ENCODE data around the gene NAT9. TPM values are rescaled to one million over a fixed set of nuclear protein-coding genes. Genes with fewer than 3 reads are reported as not detected.

The NAT9 gene, protein sequence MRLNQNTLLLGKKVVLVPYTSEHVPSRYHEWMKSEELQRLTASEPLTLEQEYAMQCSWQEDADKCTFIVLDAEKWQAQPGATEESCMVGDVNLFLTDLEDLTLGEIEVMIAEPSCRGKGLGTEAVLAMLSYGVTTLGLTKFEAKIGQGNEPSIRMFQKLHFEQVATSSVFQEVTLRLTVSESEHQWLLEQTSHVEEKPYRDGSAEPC
- 71.2 and 88.7 TPM in 2 replicates for polyA plus RNA-seq (2014; cell fraction: cytosol; rRNA removed)
- polyA plus RNA-seq (2014; cell fraction: nucleus; rRNA removed): 564 and 609 TPM in 2 replicates

DNA sequence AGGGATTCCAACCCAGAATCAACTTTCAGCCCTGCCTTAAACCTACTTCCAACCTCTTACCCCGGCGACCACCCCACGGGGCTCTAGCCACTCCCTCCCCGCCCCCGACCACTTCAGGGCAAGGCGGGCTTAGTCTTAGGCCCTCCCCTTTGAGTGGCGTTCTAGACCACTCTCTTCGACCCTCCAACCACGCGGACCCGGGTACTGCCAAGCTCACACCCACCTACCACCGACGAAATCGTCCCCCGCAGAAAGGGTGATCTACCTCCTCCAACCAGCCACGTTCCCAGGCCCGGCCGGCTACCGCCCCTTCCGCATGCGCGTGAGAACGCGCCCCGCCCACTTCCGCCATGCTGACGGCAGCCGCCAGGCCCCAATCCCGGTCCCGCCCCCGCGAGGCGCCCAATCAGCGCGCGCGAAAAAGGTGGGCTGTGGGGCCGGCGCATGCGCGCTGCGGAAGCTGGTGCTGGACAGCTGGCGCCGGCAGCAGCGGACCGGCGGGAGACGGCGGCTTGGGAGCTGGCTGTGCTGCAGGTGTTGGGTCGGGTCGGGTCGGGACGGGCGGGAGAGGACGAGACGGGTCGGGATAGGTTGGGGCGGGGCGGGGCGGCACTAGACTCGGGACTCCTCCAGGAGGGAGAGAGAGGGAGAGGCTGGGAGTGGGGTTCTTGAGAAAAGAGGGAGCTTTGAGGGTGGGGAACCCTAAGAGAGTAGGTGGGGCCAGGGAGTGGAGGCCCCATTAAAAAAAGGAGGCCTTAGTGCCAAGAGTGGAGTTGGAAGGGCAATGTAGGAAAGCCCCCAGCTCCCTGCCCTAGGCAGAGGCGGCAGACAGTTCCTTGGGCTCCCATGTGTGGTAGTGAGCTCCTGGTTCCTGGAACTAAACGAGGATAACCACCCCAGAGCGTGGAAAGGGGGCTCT lies at the start of gene NAT9:
TSS of gene NAT9 (minus strand) at position 302 of the 919 bp plus-strand sequence. CDS start 647 bp downstream, outside the sequence.
- DNase-seq (ENCODE audit: low spot score): peak; percentile 97

- DNase-seq (ENCODE audit: low spot score): no peak
Observed at GRCh38 chr17:74824961-74825627, 48.9 kb upstream of the NAT9 start.

- no peak for DNase-seq (ENCODE audit: low spot score)
Observed at GRCh38 chr17:74822939-74823367, 46.8 kb upstream of the NAT9 start.

GRCh38 chr17:74822335-74822938 lies 46.3 kb upstream of the NAT9 start:
- no peak for DNase-seq (ENCODE audit: low spot score)

DNA sequence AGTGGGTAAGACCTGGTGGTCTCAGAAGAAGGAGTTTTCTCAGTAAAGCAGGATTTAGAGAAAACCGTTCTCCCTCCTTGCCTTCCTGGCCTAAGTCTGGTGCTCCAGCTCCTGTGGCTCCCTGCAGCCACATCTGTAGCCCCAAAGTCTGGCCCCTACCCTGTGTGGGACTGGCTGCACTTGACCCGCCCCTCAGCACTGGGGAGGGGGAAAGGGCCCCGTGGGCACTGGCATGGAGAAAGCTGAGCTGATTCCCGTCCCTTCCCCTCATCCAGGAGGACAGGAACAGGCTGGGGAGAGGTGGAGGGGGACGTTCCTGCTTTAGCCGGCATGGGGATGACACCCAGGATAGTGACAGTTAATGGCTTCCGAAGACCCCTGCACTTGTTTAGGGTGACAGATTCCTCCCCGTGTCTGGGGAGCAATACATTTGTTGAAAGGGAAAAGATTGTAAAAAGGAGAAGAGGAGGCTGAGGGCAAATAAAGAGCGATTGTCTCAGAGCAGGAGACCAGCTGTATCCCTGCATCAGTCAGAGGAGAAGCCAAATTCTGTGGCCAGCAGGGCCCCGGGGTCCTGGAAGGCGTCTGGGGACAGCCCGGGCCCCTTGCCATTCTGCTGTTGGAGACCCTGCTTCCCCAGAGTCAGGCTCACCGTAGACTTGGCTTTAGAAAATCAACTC lies 45.6 kb upstream of the NAT9 start:
- no peak for DNase-seq (ENCODE audit: low spot score)

- no peak for DNase-seq (ENCODE audit: low spot score)
Observed at GRCh38 chr17:74819801-74820436, 43.8 kb upstream of the NAT9 start.

GRCh38 chr17:74818291-74818938 lies 42.3 kb upstream of the NAT9 start:
- no peak for DNase-seq (ENCODE audit: low spot score)

- DNase-seq (ENCODE audit: low spot score): no peak
Observed at GRCh38 chr17:74816905-74817620, 40.9 kb upstream of the NAT9 start.

GRCh38 chr17:74815550-74816370 lies 39.6 kb upstream of the NAT9 start:
- DNase-seq (ENCODE audit: low spot score): no peak

- no peak for DNase-seq (ENCODE audit: low spot score)
Observed at GRCh38 chr17:74815067-74815466, 38.9 kb upstream of the NAT9 start.

- DNase-seq (ENCODE audit: low spot score): no peak
Observed at GRCh38 chr17:74814453-74814852, 38.3 kb upstream of the NAT9 start.

- no peak for DNase-seq (ENCODE audit: low spot score)
Observed at GRCh38 chr17:74812109-74813009, 36.2 kb upstream of the NAT9 start.

DNA sequence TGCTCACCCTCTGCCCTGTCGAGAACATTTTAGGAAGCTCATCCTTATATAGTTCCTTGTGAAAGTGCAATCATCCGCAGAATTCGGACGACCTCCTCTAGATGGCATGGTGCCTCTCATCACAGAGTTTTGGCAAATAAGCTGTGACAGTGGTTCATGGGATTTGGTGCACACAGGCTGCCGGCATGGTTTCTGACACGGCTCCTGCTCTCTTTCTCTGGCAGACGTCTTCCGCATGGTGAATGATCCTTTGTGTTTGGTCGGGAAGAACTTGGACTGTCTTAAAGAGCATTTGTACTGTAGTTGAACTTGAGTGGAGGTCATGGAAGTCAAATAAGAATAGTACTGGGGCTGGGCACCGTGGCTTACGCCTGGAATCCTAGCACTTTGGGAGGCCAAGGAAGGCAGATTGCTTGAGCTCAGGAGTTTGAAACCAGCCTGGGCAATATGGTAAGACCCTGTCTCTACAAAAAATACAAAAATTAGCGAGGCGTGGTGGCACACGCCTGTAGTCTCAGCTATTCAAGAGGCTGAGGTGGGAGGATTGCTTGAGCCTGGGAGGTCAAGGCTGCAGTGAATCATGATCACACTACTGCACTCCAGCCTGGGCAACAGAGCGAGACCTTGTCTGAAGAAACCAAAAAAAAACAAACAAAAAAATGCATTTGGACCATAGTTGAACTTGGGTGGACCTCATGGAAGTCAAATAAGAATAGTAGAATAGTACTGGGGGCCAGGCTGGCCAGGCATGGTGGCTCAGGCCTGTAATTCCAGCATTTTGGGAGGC lies 34.7 kb upstream of the NAT9 start:
- no peak for DNase-seq (ENCODE audit: low spot score)

DNA sequence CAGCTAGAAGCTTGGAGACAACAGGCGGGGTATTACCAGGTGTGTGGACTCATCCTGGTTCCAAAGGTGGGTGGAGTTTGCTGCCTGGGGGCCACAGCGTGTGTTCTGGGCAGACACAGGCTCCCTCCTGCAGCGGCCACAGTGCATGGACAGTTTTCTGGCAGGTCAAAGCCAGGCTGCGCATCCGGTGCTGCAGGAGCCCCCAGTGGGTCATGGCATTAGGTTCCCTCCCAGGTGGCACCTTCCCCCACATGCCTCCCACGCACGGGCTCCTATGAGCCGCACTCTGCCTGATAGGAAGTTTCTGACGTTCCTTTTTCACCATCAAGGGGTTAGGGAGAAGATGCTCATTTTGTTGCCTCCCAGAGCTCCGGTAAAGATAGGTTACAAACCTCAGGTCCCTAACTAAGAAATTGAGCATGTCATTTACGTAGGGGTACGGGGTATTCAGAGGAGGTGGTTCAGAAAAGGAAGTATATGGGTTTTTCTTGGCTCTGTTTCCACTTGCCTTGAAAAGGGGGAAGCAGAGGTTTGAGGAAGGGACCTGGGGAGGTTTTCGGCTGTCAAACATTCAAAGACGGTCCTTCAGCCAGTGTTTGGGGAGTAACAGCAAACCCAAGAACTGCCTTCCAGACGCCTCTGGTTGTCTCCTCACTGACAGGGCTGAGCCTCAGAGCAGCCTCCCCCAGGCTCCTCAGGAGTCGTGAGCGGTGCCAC lies 32.7 kb upstream of the NAT9 start:
- no peak for DNase-seq (ENCODE audit: low spot score)

GRCh38 chr17:74807925-74808324 lies 31.8 kb upstream of the NAT9 start:
- DNase-seq (ENCODE audit: low spot score): no peak

DNA sequence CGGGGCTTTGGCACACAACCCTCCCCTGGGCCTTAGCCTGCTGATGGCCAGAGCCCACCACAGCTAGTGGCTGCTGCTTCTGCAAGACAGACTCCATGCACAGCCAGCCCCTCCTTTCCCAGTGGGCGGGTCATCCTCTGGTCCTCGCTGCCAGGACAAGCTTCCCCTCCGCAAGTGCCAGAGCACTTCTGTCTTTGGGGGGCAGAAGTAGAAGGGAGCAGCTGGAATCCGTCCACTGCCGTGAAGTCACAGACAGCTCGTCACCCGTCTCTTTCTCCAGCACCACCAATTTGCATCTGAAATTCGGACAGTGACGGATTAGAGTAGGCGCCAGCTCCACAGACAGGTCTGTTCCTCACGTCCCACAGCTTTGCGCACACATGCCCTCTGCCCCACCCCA lies 31.3 kb upstream of the NAT9 start:
- no peak for DNase-seq (ENCODE audit: low spot score)
